IMR-90 (cell line): ENCODE measurements around the gene NSD2. TPM values are rescaled to one million over a fixed set of nuclear protein-coding genes. Genes with fewer than 3 reads are reported as not detected.

ENCODE experiments used
- ATAC-seq: fragments of 200-7000 bp; cut with Tn5 transposase; 2 replicates; pipeline ENCODE4 v1.9.1; 2020; ENCODE audit warnings: low read depth, mild to moderate bottlenecking, moderate library complexity
- BruUV-seq: library from RNA; stranded (reverse); fragments of 400-500 nt; replicated peaks from 2 replicates; lab custom pipeline; 2021; lab: Mats Ljungman, UMichigan
- CTCF ChIA-PET: fragments of 300-600 bp; formaldehyde crosslinking; extraction: SDS; loops from one replicate; lab custom pipeline; 2021; ENCODE audit warnings: antibody characterized with exemption; lab: Yijun Ruan, JAX
- POLR2A ChIA-PET: fragments of 300-600 bp; sonication (Branson Sonifier 250); formaldehyde crosslinking; loops from one replicate; lab custom pipeline; 2022; ENCODE audit warnings: antibody characterized with exemption; ENCODE audit not compliant: unreplicated experiment; lab: Charles Lee
- DNase-seq: peaks from one replicate; pipeline ENCODE4 v3.0.0; 2013
- H2AFZ ChIP-seq: replicated peaks from 2 replicates; pipeline ENCODE3; 2013; ENCODE audit warnings: low read length, mild to moderate bottlenecking; ENCODE audit not compliant: poor library complexity
- H2AK5ac ChIP-seq: 2 replicates; pipeline ENCODE4 v1.6.1; 2013; ENCODE audit warnings: low read depth, low read length, inconsistent platforms
- H2AK9ac ChIP-seq: replicated peaks from 2 replicates; pipeline ENCODE3; 2013; ENCODE audit warnings: mild to moderate bottlenecking, low read depth, low read length, moderate library complexity; ENCODE audit not compliant: poor library complexity
- H2BK120ac ChIP-seq: 2 replicates; pipeline ENCODE4 v1.6.1; 2013; ENCODE audit warnings: low read depth, low read length, inconsistent platforms
- H2BK15ac ChIP-seq: 3 replicates; pipeline ENCODE4 v1.6.1; 2013; ENCODE audit warnings: low read depth, low read length, inconsistent platforms
- H2BK20ac ChIP-seq: 2 replicates; pipeline ENCODE4 v1.6.1; 2013; ENCODE audit warnings: low read depth, mild to moderate bottlenecking, inconsistent platforms, low read length, moderate library complexity
- H2BK5ac ChIP-seq: 2 replicates; pipeline ENCODE4 v1.6.1; 2013; ENCODE audit warnings: mild to moderate bottlenecking, low read depth, low read length, inconsistent platforms; ENCODE audit not compliant: poor library complexity, severe bottlenecking
- H3K14ac ChIP-seq: replicated peaks from 2 replicates; pipeline ENCODE4 v1.6.1; 2013; ENCODE audit warnings: low read depth, low read length, inconsistent platforms
- H3K18ac ChIP-seq: 2 replicates; pipeline ENCODE4 v1.6.1; 2013; ENCODE audit warnings: low read depth, low read length, control low read depth
- H3K23ac ChIP-seq: 2 replicates; pipeline ENCODE4 v1.6.1; 2013; ENCODE audit warnings: low read depth, low read length, inconsistent platforms
- H3K27ac ChIP-seq: 2 replicates; pipeline ENCODE4 v1.5.1; 2013; ENCODE audit warnings: mild to moderate bottlenecking, control low read depth, low read length; ENCODE audit not compliant: insufficient read depth
- H3K27me3 ChIP-seq: 2 replicates; pipeline ENCODE4 v1.6.1; 2013; ENCODE audit warnings: low read length; ENCODE audit not compliant: control insufficient read depth, insufficient read depth
- H3K36me3 ChIP-seq: 2 replicates; pipeline ENCODE4 v1.6.1; 2013; ENCODE audit warnings: low read length, mixed read lengths; ENCODE audit not compliant: control insufficient read depth, insufficient read depth
- H3K4ac ChIP-seq: 2 replicates; pipeline ENCODE4 v1.6.1; 2013; ENCODE audit warnings: low read depth, low read length, inconsistent platforms
- H3K4me1 ChIP-seq: 2 replicates; pipeline ENCODE4 v1.6.1; 2013; ENCODE audit warnings: low read length, mixed read lengths; ENCODE audit not compliant: control insufficient read depth, insufficient read depth
- H3K4me2 ChIP-seq: 2 replicates; pipeline ENCODE4 v1.6.1; 2013; ENCODE audit warnings: low read depth, mild to moderate bottlenecking, control low read depth, low read length, moderate library complexity
- H3K4me3 ChIP-seq: 2 replicates; pipeline ENCODE4 v1.5.1; 2013; ENCODE audit warnings: low read depth, mild to moderate bottlenecking, control low read depth, low read length, moderate library complexity; ENCODE audit not compliant: insufficient read depth
- H3K56ac ChIP-seq: 2 replicates; pipeline ENCODE4 v1.6.1; 2013; ENCODE audit warnings: low read length, inconsistent platforms; ENCODE audit not compliant: insufficient read depth; ENCODE audit errors: extremely low read depth
- H3K79me1 ChIP-seq, 2 experiments: 2 replicates each; pipeline ENCODE4 v1.6.1; 2013; ENCODE audit warnings: low read length in 2 of 2, inconsistent platforms in 1 of 2, low read depth in 1 of 2
- H3K9ac ChIP-seq: 2 replicates; pipeline ENCODE4 v1.6.1; 2013; ENCODE audit warnings: low read depth, low read length, control low read depth
- H3K9me1 ChIP-seq: 2 replicates; pipeline ENCODE4 v1.6.1; 2013; ENCODE audit warnings: low read length, inconsistent platforms; ENCODE audit not compliant: insufficient read depth
- H3K9me3 ChIP-seq: 2 replicates; pipeline ENCODE4 v1.6.1; 2013; ENCODE audit warnings: low read length; ENCODE audit not compliant: control insufficient read depth, insufficient read depth
- H4K20me1 ChIP-seq: 2 replicates; pipeline ENCODE4 v1.6.1; 2013; ENCODE audit warnings: low read length, inconsistent platforms; ENCODE audit not compliant: insufficient read depth
- H4K5ac ChIP-seq: 2 replicates; pipeline ENCODE4 v1.6.1; 2013; ENCODE audit warnings: mild to moderate bottlenecking, low read depth, low read length, control low read depth
- H4K8ac ChIP-seq, 2 experiments: 2 replicates each; pipeline ENCODE4 v1.6.1; 2013; ENCODE audit warnings: low read depth in 2 of 2, low read length in 2 of 2, control low read depth in 1 of 2, inconsistent platforms in 1 of 2
- H4K91ac ChIP-seq: 2 replicates; pipeline ENCODE4 v1.6.1; 2013; ENCODE audit warnings: low read depth, low read length, inconsistent platforms; ENCODE audit not compliant: insufficient read depth
- BHLHE40 ChIP-seq: fragments of 150-350 bp; IDR thresholded peaks from 2 replicates; pipeline ENCODE4 v1.6.1; 2016; ENCODE audit warnings: mild to moderate bottlenecking, low read depth, low read length
- CEBPB ChIP-seq: IDR thresholded peaks from 2 replicates; pipeline ENCODE4 v1.6.1; 2012; ENCODE audit warnings: low read depth, low read length, improper control_type of control experiment
- CHD1 ChIP-seq: IDR thresholded peaks from 2 replicates; pipeline ENCODE4 v1.6.1; 2012; ENCODE audit warnings: low read depth, low read length, improper control_type of control experiment
- FOS ChIP-seq: fragments of 150-350 bp; IDR thresholded peaks from 2 replicates; pipeline ENCODE4 v1.6.1; 2016; ENCODE audit warnings: low read depth, low read length
- MAFK ChIP-seq: IDR thresholded peaks from 2 replicates; pipeline ENCODE4 v1.6.1; 2012; ENCODE audit warnings: low read depth, low read length, improper control_type of control experiment
- MAZ ChIP-seq: IDR thresholded peaks from 2 replicates; pipeline ENCODE4 v1.6.1; 2012; ENCODE audit warnings: low read depth, mild to moderate bottlenecking, low read length, improper control_type of control experiment, moderate library complexity, borderline replicate concordance
- MXI1 ChIP-seq: IDR thresholded peaks from 2 replicates; pipeline ENCODE4 v1.6.1; 2012; ENCODE audit warnings: low read depth, mild to moderate bottlenecking, low read length, moderate library complexity, borderline replicate concordance
- NFE2L2 ChIP-seq: fragments of 150-350 bp; IDR thresholded peaks from 2 replicates; pipeline ENCODE4 v1.6.1; 2016; ENCODE audit warnings: low read depth, mild to moderate bottlenecking, low read length
- POLR2A ChIP-seq: IDR thresholded peaks from 2 replicates; pipeline ENCODE4 v1.6.1; 2012; ENCODE audit warnings: mild to moderate bottlenecking, low read depth, low read length
- RAD21 ChIP-seq: IDR thresholded peaks from 2 replicates; pipeline ENCODE4 v1.6.1; 2012; ENCODE audit warnings: low read length, improper control_type of control experiment
- RCOR1 ChIP-seq: IDR thresholded peaks from 2 replicates; pipeline ENCODE4 v1.6.1; 2012; ENCODE audit warnings: mild to moderate bottlenecking, low read length, improper control_type of control experiment; ENCODE audit not compliant: insufficient replicate concordance
- RFX5 ChIP-seq: IDR thresholded peaks from 2 replicates; pipeline ENCODE4 v1.8.0; 2012; ENCODE audit warnings: low read depth, mild to moderate bottlenecking, low read length, moderate library complexity
- SMC3 ChIP-seq: fragments of 150-350 bp; IDR thresholded peaks from 2 replicates; pipeline ENCODE4 v1.6.1; 2016; ENCODE audit warnings: low read depth, mild to moderate bottlenecking, antibody characterized with exemption, low read length, moderate library complexity
- dilution Hi-C: fragments of 300-500 bp; cut with HindIII; formaldehyde crosslinking; loops from one replicate; pipeline ENCODE4 v1.14.3; 2018; ENCODE audit warnings: low sequenced_read_pairs; ENCODE audit not compliant: unreplicated experiment
- in situ Hi-C: fragments of 300-500 bp; cut with MboI; formaldehyde crosslinking; loops from 3 replicates; pipeline ENCODE4 v1.14.3; 2019; ENCODE audit warnings: low sequenced_read_pairs, inconsistent platforms, mixed read lengths
- intact Hi-C: fragments of 100-400 bp; cut with micrococcal nuclease; formaldehyde crosslinking; loops from 2 replicates; pipeline ENCODE4 v1.10.0; 2022
- polyA plus RNA-seq, 3 experiments: library from polyadenylated mRNA; depleted of rRNA; stranded (reverse); fragments of >200 nt; gene quantifications; 2 replicates each; pipeline ENCODE4 v1.2.3, GENCODE V29; 2012; ENCODE audit warnings: low replicate concordance in 1 of 3
- total RNA-seq: library from RNA; depleted of rRNA; stranded (reverse); fragments of >200 nt; gene quantifications from 2 replicates; pipeline ENCODE4 v1.2.3, GENCODE V29; 2012
- TF ChIP-seq, protein P1 (sequence below): fragments of 150-350 bp; IDR thresholded peaks from 2 replicates; pipeline ENCODE4 v1.6.1; 2016; ENCODE audit warnings: low read depth, mild to moderate bottlenecking, low read length, moderate library complexity, borderline replicate concordance
- TF ChIP-seq, protein P2 (sequence below): conservative IDR thresholded peaks from 2 replicates; pipeline ENCODE4 v1.5.1; 2012; ENCODE audit warnings: mild to moderate bottlenecking, low read depth, low read length, improper control_type of control experiment

The NSD2 gene
- total and polyA plus RNA-seq, 2 of the 4 experiments (the other 2 are of a cell fraction): 35.9 to 68.1 TPM

DNA sequence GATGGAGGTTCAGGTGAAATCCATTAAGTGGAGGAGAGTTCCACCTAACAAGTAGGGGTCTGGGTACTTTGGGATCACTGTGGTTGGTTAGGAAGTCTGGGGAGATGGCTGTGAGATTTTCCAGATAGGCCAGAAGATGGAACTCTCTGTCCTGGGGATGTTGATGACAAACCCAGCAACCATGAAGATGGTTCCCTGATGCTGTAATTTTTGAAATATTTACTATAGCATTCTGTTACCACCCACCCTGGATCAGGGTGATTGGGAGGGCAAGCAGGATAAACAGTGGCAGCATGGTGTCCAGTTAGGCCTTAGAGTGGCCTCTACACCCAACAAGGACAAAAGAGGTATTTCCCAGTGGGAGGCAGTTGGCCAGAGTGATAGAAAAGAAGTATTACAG lies 153.5 kb downstream of the NSD2 start:
- intact Hi-C loops: no loop called here
- Histone ChIP-seq H4K20me1 (no peaks in the 10 kb centered on the region), H3K4me2 (no peak overlapping the region), H3K9me1 (no peaks in the 10 kb centered on the region), H3K27me3 (peaks cover 35% of the 10 kb centered on the region), H2AK9ac (no peak overlapping the region), H3K4ac (no peak overlapping the region), H3K36me3 (no peaks in the 10 kb centered on the region), H3K14ac (no peak overlapping the region), H3K4me3 (no peak overlapping the region), H4K8ac (no peak overlapping the region), H2BK5ac (no peak overlapping the region), H3K9me3 (peaks cover 5% of the 10 kb centered on the region; the same call in 1 of the 2 replicates), H2AK5ac (no peak overlapping the region), H3K4me1 (no peaks in the 10 kb centered on the region; the same call in 1 of the 2 replicates), H4K91ac (no peak overlapping the region), H3K23ac (no peak overlapping the region), H3K27ac (no peak overlapping the region), H2BK15ac (no peak overlapping the region), H2AFZ (peak overlapping the region; percentile 43), H4K5ac (no peak overlapping the region), H3K56ac (no peak overlapping the region), H2BK120ac (no peak overlapping the region), H3K9ac (no peak overlapping the region), H2BK20ac (no peak overlapping the region), H3K18ac (no peak overlapping the region), H3K79me1 (no peaks in the 10 kb centered on the region)
- TF ChIP-seq, protein P1, sequence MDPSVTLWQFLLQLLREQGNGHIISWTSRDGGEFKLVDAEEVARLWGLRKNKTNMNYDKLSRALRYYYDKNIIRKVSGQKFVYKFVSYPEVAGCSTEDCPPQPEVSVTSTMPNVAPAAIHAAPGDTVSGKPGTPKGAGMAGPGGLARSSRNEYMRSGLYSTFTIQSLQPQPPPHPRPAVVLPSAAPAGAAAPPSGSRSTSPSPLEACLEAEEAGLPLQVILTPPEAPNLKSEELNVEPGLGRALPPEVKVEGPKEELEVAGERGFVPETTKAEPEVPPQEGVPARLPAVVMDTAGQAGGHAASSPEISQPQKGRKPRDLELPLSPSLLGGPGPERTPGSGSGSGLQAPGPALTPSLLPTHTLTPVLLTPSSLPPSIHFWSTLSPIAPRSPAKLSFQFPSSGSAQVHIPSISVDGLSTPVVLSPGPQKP: no peak
- TF ChIP-seq POLR2A (no peak), CEBPB (no peak), BHLHE40 (no peak), RFX5 (no peak), SMC3 (no peak), MAZ (no peak), MAFK (no peak), CHD1 (no peak), NFE2L2 (no peak), FOS (no peak), MXI1 (no peak), RAD21 (no peak), RCOR1 (no peak)
- TF ChIP-seq, protein P2, sequence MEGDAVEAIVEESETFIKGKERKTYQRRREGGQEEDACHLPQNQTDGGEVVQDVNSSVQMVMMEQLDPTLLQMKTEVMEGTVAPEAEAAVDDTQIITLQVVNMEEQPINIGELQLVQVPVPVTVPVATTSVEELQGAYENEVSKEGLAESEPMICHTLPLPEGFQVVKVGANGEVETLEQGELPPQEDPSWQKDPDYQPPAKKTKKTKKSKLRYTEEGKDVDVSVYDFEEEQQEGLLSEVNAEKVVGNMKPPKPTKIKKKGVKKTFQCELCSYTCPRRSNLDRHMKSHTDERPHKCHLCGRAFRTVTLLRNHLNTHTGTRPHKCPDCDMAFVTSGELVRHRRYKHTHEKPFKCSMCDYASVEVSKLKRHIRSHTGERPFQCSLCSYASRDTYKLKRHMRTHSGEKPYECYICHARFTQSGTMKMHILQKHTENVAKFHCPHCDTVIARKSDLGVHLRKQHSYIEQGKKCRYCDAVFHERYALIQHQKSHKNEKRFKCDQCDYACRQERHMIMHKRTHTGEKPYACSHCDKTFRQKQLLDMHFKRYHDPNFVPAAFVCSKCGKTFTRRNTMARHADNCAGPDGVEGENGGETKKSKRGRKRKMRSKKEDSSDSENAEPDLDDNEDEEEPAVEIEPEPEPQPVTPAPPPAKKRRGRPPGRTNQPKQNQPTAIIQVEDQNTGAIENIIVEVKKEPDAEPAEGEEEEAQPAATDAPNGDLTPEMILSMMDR: no peak
- in situ Hi-C loops: no loop called here
- ChIA-PET POLR2A (no interaction called here), CTCF (no interaction called here)
- dilution Hi-C loops: no loop called here
- no peak for DNase-seq
- BruUV-seq: no TSS peak
- peak; percentile 61 for ATAC-seq
